ENCODE data around the gene ENTREP3. TPM values are rescaled to one million over a fixed set of nuclear protein-coding genes. Genes with fewer than 3 reads are reported as not detected.

Gene ENTREP3
- total RNA-seq, 2 donors from 2014 or later, result 49.5 to 65.9 TPM

GRCh38 chr1:155205035-155205434 lies 50.2 kb downstream of the ENTREP3 start:
- H3K27me3 Mint-ChIP-seq (ENCODE audit: insufficient read depth), result peaks cover 1% of the 10 kb centered on the region
- no peak overlapping the region for H3K27ac Mint-ChIP-seq
- no peak overlapping the region for H3K4me3 ChIP-seq (ENCODE audit: low read length)
- no peaks in the 10 kb centered on the region for H3K27me3 ChIP-seq (ENCODE audit: control insufficient read depth, insufficient read depth, low read length, poor library complexity, severe bottlenecking)
- no peak overlapping the region for H3K9ac ChIP-seq (ENCODE audit: extremely low read depth, low read length, poor library complexity, severe bottlenecking)
- 92 to 98% methylated on average over 8 to 14 of the region's 14 CpGs for WGBS, 2 experiments (ENCODE audit: insufficient coverage in 1 of 2, insufficient read length in 1 of 2)
- H3K4me1 ChIP-seq (ENCODE audit: control insufficient read depth, insufficient read depth, low read length), result peaks cover 5% of the 10 kb centered on the region
- H3K4me1 Mint-ChIP-seq, result peaks cover 22% of the 10 kb centered on the region
- H3K9me3 Mint-ChIP-seq, result no peaks in the 10 kb centered on the region
- no peak for TF ChIP-seq CTCF (conservative IDR thresholded peaks at IDR 0.05)
- H3K27ac ChIP-seq (ENCODE audit: low read depth, low read length), result no peak overlapping the region
- H3K36me3 Mint-ChIP-seq (ENCODE audit: low read depth), result peaks cover 35% of the 10 kb centered on the region
- no peak for DNase-seq
- no peaks in the 10 kb centered on the region for H3K9me3 ChIP-seq (ENCODE audit: control insufficient read depth, low read length)
- H3K36me3 ChIP-seq (ENCODE audit: control insufficient read depth, insufficient read depth, low read length), result no peaks in the 10 kb centered on the region
- H3K4me3 Mint-ChIP-seq, result no peak overlapping the region

- no peak overlapping the region for H3K27ac ChIP-seq (ENCODE audit: low read depth, low read length)
- no peak for TF ChIP-seq CTCF (conservative IDR thresholded peaks at IDR 0.05)
- peaks cover 11% of the 10 kb centered on the region for H3K4me1 Mint-ChIP-seq
- no peaks in the 10 kb centered on the region for H3K9me3 Mint-ChIP-seq
- no peaks in the 10 kb centered on the region for H3K9me3 ChIP-seq (ENCODE audit: control insufficient read depth, low read length)
- H3K36me3 ChIP-seq (ENCODE audit: control insufficient read depth, insufficient read depth, low read length), result peaks cover 7% of the 10 kb centered on the region
- 93 to 99% methylated on average over 15 to 19 of the region's 19 CpGs for WGBS, 2 experiments (ENCODE audit: insufficient coverage in 1 of 2, insufficient read length in 1 of 2)
- H3K27me3 Mint-ChIP-seq (ENCODE audit: insufficient read depth), result peaks cover 1% of the 10 kb centered on the region
- DNase-seq, result no peak
- no peaks in the 10 kb centered on the region for H3K27me3 ChIP-seq (ENCODE audit: control insufficient read depth, insufficient read depth, low read length, poor library complexity, severe bottlenecking)
- peaks cover under 1% of the 10 kb centered on the region for H3K4me1 ChIP-seq (ENCODE audit: control insufficient read depth, insufficient read depth, low read length)
- H3K9ac ChIP-seq (ENCODE audit: extremely low read depth, low read length, poor library complexity, severe bottlenecking), result no peak overlapping the region
- no peak overlapping the region for H3K4me3 Mint-ChIP-seq
- H3K4me3 ChIP-seq (ENCODE audit: low read length), result no peak overlapping the region
- H3K27ac Mint-ChIP-seq, result no peak overlapping the region
- H3K36me3 Mint-ChIP-seq (ENCODE audit: low read depth), result peaks cover 50% of the 10 kb centered on the region
These were observed 52.4 kb downstream of the ENTREP3 start for GRCh38 chr1:155202731-155203515.

- Histone ChIP-seq H3K27ac (ENCODE audit: low read depth, low read length) (peak overlapping the region; percentile 6), H3K9ac (ENCODE audit: extremely low read depth, low read length, poor library complexity, severe bottlenecking) (no peak overlapping the region), H3K9me3 (ENCODE audit: control insufficient read depth, low read length) (no peaks in the 10 kb centered on the region), H3K4me1 (ENCODE audit: control insufficient read depth, insufficient read depth, low read length) (no peaks in the 10 kb centered on the region), H3K4me3 (ENCODE audit: low read length) (no peak overlapping the region), H3K27me3 (ENCODE audit: control insufficient read depth, insufficient read depth, low read length, poor library complexity, severe bottlenecking) (no peaks in the 10 kb centered on the region), H3K36me3 (ENCODE audit: control insufficient read depth, insufficient read depth, low read length) (peaks cover 13% of the 10 kb centered on the region)
- Mint-ChIP-seq H3K4me3 (no peak overlapping the region), H3K27ac (no peak overlapping the region), H3K27me3 (ENCODE audit: insufficient read depth) (peaks cover 1% of the 10 kb centered on the region), H3K9me3 (no peaks in the 10 kb centered on the region), H3K36me3 (ENCODE audit: low read depth) (peaks cover 56% of the 10 kb centered on the region), H3K4me1 (peaks cover 5% of the 10 kb centered on the region)
- TF ChIP-seq CTCF (conservative IDR thresholded peaks at IDR 0.05), result no peak
- WGBS, 2 experiments (ENCODE audit: insufficient coverage in 1 of 2, insufficient read length in 1 of 2), result 93 to 100% methylated on average over 3 to 7 of the region's 7 CpGs
- no peak for DNase-seq
These were observed 53.1 kb downstream of the ENTREP3 start for GRCh38 chr1:155202198-155202597.

Data from endodermal cell (in vitro differentiated cells).